Measurements from ENCODE around the gene PLEKHJ1.

PLEKHJ1 gene

DNA sequence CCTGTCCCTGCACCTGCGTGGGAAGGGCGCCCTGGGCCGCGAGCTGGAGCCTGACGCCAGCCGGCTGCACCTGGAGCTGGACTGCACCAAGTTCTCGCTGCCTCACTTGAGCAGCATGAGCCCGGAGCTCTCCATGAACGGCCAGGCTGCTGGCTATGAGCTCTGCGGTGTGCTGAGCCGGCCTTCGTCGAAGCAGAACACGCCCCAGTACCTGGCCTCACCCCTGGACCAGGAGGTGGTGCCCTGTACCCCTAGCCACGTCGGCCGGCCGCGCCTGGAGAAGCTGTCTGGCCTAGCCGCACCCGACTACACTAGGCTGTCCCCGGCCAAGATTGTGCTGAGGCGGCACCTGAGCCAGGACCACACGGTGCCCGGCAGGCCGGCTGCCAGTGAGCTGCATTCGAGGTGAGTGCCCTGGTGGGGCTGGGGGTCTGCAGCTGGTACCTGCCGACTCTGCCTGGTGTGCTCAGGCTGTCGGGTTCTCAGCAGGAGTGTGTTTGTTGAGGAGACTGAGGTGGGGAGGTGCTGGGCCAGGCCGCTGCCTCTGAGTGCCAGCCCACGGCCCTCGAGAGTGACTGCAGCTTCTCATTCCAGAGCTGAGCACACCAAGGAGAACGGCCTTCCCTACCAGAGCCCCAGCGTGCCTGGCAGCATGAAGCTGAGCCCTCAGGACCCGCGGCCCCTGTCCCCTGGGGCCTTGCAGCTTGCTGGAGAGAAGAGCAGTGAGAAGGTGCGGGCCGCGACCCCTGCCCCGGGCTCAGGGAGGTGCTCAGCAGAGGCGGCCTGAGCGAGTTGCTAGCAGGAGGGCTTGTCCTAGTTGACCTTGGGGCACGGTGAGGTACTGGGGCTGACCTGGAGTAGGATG is 19.5 kb downstream of the PLEKHJ1 start:
- no peak overlapping the region for H3K27ac ChIP-seq
- TF ChIP-seq, protein P1, sequence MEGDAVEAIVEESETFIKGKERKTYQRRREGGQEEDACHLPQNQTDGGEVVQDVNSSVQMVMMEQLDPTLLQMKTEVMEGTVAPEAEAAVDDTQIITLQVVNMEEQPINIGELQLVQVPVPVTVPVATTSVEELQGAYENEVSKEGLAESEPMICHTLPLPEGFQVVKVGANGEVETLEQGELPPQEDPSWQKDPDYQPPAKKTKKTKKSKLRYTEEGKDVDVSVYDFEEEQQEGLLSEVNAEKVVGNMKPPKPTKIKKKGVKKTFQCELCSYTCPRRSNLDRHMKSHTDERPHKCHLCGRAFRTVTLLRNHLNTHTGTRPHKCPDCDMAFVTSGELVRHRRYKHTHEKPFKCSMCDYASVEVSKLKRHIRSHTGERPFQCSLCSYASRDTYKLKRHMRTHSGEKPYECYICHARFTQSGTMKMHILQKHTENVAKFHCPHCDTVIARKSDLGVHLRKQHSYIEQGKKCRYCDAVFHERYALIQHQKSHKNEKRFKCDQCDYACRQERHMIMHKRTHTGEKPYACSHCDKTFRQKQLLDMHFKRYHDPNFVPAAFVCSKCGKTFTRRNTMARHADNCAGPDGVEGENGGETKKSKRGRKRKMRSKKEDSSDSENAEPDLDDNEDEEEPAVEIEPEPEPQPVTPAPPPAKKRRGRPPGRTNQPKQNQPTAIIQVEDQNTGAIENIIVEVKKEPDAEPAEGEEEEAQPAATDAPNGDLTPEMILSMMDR (conservative IDR thresholded peaks at IDR 0.05) = no peak
- no peak for TF ChIP-seq ZFX (IDR thresholded peaks at IDR 0.05)

DNA sequence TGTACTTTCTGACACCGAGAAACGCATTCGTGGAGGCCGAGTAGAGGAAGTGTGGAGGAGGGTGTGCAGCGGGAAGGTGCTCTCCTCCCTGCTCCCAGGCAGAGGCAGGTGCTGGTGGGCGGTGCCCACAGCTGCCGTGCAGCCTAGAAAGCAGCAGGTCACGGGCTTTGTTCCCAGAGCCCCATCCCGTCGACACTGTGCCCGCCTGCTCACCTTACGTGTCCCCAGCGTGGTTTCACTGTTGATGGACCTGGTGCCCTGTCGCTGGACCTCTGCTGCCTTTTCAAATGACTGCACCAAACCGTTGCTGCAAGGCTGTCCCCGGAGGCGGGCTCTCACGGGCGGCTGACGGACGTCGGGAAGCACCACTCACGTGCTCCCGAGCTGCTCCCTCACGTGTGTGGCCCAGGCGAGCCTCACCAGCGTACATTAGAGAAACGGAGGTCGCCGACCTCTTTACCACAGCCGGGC is 20.8 kb downstream of the PLEKHJ1 start:
- H3K27ac ChIP-seq = no peak overlapping the region
- TF ChIP-seq, protein P1 (conservative IDR thresholded peaks at IDR 0.05) = no peak
- TF ChIP-seq ZFX (IDR thresholded peaks at IDR 0.05) = no peak

DNA sequence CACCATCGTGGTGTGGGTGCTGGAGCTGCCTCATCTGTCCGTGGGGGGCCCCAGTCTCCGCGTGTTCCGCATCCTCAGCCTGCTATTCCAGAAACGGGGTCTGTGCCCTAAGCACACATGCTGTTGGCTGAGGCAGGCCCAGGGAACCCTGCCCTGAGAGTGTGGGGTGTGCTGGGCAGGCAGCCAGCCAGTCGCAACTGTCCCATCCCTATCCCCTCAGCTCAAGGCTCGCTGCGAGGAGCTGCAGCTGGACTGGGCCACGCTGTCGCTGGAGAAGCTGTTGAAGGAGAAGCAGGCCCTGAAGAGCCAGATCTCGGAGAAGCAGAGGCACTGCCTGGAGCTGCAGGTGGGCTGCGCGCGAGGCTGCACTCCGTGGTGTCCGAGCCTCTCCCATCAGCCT is 21.9 kb downstream of the PLEKHJ1 start:
- TF ChIP-seq, protein P1 (conservative IDR thresholded peaks at IDR 0.05) = no peak
- no peak for TF ChIP-seq ZFX (IDR thresholded peaks at IDR 0.05)
- no peak overlapping the region for H3K27ac ChIP-seq

DNA sequence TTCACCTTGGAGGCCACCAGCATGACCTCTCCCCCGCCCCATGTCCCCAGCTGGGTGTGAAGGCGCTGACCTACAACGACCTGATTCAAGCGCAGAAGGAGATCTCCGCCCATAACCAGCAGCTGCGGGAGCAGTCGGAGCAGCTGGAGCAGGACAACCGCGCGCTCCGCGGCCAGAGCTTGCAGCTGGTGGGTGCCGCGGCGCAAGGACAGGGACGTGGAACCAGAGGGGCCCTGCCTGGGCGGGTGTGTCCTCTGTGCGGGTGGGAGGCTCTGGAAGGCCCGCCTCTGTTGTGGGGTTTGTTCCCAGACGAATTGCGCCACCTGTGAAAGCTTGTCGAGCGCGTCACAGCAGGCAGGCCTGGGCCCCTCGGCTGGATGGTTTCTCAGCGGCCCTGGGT is 22.3 kb downstream of the PLEKHJ1 start:
- no peak overlapping the region for H3K27ac ChIP-seq
- no peak for TF ChIP-seq ZFX (IDR thresholded peaks at IDR 0.05)
- TF ChIP-seq, protein P1 (conservative IDR thresholded peaks at IDR 0.05) = no peak

DNA sequence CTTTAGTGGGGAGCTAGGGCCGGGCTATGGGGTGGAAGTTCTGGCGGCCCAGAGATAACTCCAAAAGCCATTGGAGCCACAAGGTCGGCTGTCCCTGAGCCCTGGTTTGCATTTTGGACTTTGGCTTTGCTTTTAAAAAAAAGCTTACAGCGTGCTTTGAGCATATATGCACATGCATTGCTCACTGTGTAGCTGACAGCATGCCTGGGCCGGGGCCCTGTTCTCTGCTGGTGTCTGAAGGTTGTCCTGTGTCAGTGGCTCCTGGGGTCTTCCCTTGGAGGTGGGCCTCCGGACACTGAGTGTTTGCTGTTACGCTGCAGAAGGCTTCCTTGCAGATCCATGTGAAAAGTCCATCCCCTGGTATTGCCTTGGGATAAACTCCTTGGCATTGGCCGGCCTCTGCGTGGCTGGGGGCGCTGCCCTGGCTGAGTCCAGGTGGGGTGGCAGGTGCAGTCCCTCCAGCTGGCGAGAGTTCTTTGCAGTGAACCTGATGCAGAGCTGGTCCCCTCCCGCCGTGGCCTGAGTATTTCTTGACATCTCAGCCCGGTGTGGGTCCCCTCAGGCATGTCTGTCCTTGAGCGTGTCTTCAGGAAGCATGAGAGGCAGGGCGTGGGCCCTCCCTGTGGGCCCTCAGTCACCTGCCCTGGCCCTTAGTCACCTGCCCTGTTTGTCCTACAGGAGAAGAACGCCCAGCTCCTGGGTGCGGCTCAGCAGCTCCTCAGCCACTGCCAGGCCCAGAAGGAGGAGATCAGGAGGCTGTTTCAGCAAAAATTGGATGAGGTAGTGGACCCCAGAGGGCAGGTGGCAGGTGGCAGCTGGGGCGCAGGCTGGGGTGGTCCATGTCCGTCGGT is 23.0 kb downstream of the PLEKHJ1 start:
- no peak overlapping the region for H3K27ac ChIP-seq
- TF ChIP-seq, protein P1 (conservative IDR thresholded peaks at IDR 0.05) = no peak
- no peak for TF ChIP-seq ZFX (IDR thresholded peaks at IDR 0.05)

DNA sequence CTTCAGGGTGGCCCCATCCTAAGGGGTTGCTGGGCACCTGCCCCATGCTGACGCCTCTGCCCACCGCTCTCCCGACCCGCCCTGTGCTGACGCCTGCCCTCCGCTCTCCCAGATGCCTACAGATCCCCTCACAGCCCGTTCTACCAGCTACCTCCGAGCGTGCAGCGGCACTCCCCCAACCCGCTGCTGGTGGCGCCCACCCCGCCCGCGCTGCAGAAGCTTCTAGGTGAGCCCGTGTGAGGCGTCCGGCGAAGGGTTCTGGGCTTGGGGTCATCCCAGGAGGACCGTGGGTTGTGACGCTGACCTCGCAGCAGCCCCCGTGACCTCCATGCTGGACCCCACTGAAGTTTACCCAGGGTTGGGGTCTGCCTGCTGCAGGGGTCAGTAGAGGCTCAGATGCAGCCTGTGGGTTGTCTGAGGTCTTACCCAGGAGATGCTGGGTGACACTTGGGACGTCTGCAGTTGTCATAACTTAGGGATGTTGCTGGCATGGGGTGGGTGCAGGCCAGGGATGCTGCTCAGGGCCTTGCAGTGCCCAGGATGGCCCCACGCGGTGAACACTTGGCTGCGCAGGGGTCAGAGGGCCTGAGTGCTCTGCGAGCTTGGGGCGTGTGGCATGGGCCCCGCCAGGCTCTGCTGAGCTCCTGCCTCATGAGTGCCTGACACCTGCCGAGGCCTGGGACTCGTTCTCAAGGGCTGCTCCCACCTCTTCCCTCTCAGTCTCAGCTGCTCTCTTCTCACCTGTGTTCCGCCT is 25.0 kb downstream of the PLEKHJ1 start:
- TF ChIP-seq, protein P1 (conservative IDR thresholded peaks at IDR 0.05) = no peak
- no peak for TF ChIP-seq ZFX (IDR thresholded peaks at IDR 0.05)
- H3K27ac ChIP-seq = no peak overlapping the region

All from C4-2B (cell line).